Testis (tissue), 2 donors: ENCODE measurements around the gene CTU1.

Source experiments
- POLR2A ChIP-seq: fragments of 450-650 bp; IDR thresholded peaks from one replicate; pipeline ENCODE4 v1.6.1; 2017; ENCODE audit warnings: antibody characterized with exemption, mild to moderate bottlenecking, moderate library complexity
- TF ChIP-seq, protein P1 (sequence below), 3 experiments: fragments of 450-650 bp in 2 of 3; fragments of 200-600 bp in 1 of 3; sonication (generic) in 1 of 3; IDR thresholded peaks; one replicate each; pipeline ENCODE4 v1.5.1; 2016 to 2019; ENCODE audit warnings: antibody characterized with exemption in 3 of 3, mild to moderate bottlenecking in 2 of 3, moderate library complexity in 1 of 3

DNA sequence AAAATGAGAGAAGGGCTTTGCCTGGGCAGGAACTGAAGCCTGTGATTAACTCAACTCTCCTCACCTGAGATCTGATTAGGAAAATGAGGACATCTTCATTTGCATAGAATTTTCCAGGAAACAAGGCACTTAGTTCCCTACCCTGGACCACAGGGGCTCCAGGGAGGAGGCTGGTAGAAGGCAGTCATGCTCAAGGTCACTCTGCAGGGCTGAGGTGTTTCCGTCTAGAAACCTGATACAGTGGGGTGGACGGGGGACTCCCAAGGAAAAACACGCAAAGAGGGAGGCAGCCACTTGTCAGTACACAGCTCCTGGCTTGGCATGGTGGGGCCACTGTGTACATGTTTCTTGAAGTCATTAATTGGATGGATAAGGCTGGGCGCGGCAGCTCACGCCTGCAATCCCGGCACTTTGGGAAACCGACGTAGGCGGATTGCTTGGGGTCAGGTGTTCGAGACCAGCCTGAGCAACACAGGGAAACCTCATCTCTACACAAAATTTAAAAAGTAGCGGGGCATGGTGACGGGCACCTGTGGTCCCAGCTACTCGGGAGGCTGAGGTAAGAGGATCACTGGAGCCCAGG is 31.5 kb downstream of the CTU1 start:
- TF ChIP-seq, protein P1, sequence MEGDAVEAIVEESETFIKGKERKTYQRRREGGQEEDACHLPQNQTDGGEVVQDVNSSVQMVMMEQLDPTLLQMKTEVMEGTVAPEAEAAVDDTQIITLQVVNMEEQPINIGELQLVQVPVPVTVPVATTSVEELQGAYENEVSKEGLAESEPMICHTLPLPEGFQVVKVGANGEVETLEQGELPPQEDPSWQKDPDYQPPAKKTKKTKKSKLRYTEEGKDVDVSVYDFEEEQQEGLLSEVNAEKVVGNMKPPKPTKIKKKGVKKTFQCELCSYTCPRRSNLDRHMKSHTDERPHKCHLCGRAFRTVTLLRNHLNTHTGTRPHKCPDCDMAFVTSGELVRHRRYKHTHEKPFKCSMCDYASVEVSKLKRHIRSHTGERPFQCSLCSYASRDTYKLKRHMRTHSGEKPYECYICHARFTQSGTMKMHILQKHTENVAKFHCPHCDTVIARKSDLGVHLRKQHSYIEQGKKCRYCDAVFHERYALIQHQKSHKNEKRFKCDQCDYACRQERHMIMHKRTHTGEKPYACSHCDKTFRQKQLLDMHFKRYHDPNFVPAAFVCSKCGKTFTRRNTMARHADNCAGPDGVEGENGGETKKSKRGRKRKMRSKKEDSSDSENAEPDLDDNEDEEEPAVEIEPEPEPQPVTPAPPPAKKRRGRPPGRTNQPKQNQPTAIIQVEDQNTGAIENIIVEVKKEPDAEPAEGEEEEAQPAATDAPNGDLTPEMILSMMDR (IDR thresholded peaks at IDR 0.05), result no peak
- no peak for TF ChIP-seq POLR2A
